ENCODE data around the gene WRNIP1.

The WRNIP1 gene

DNA sequence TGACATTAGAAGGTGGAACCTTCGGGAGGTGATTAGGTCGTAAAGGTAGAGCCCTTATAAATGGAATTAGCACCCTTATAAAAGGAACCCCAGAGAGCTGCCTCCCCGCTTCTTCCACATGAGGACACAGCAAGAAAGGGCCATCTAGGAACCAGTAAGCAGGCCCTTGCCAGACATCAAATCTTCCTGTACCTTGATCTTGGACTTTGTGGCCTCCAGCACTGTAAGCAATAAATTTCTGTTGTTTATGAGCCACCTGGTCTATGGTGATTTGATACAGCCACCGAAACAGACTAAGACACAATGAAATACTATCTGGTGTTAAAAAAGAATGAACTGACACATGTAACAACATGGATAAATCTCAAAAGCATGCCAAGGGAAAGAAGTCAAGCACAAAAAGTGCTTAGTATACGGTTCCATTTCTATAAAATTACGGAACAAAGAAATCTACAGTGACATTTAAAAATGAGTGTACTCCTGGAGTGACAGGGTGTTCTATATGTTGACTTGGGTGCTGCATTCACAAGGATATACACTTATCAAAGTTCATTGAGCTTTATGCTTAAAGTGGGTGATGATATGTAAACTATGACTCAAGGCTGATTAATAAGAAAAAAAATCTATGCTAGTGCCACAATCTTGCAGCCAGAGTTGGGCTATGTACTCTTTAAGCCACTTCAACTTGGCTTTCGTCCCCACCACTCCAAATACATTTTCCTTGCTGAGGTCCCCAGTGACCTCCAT lies 58.1 kb downstream of the WRNIP1 start:
- no peak overlapping the region for H3K27ac ChIP-seq
- no peak for DNase-seq (ENCODE audit: low spot score)
- TF ChIP-seq, protein P1, sequence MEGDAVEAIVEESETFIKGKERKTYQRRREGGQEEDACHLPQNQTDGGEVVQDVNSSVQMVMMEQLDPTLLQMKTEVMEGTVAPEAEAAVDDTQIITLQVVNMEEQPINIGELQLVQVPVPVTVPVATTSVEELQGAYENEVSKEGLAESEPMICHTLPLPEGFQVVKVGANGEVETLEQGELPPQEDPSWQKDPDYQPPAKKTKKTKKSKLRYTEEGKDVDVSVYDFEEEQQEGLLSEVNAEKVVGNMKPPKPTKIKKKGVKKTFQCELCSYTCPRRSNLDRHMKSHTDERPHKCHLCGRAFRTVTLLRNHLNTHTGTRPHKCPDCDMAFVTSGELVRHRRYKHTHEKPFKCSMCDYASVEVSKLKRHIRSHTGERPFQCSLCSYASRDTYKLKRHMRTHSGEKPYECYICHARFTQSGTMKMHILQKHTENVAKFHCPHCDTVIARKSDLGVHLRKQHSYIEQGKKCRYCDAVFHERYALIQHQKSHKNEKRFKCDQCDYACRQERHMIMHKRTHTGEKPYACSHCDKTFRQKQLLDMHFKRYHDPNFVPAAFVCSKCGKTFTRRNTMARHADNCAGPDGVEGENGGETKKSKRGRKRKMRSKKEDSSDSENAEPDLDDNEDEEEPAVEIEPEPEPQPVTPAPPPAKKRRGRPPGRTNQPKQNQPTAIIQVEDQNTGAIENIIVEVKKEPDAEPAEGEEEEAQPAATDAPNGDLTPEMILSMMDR (IDR thresholded peaks at IDR 0.05): no peak
- H3K4me3 ChIP-seq: no peak overlapping the region

DNA sequence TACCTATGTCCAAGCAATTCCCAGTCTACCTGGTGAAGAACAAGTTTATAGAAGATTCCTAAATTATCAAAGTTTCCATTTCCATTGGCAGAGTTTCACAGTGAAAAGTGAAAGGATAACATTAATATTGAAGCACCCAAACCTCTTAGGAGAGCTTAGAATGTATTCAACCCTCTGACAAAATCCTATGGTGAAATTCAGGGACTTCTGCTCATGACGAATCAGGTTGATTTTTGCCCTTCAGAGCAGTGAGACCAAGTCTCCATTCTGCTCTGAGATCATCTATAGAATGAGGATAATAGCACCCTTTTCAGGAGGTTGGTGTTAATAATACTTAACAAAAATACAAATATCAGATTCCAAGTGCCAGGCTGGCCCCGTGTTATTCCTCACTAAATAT lies 60.9 kb downstream of the WRNIP1 start:
- H3K27ac ChIP-seq: no peak overlapping the region
- no peak overlapping the region for H3K4me3 ChIP-seq
- TF ChIP-seq, protein P1 (IDR thresholded peaks at IDR 0.05): no peak
- no peak for DNase-seq (ENCODE audit: low spot score)

DNA sequence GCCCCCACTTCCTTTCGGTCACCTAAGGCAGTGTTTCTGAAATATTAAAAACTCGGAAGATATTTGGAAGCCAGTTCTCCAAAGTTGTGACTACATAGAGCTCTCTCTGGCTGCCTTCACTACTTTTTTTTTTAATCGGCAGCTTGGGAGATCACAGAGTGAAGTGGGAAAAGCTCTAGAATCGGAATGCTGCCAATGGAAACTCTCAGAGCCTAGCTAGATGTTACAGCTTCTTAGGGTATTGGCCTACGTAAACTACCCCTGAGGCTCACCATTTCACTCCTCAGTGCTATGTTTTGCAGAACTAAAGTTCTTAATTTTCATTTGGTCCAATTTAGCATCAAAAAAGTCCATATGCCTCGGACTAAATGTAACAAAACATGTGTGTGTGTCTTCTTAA lies 61.9 kb downstream of the WRNIP1 start:
- no peak overlapping the region for H3K4me3 ChIP-seq

DNA sequence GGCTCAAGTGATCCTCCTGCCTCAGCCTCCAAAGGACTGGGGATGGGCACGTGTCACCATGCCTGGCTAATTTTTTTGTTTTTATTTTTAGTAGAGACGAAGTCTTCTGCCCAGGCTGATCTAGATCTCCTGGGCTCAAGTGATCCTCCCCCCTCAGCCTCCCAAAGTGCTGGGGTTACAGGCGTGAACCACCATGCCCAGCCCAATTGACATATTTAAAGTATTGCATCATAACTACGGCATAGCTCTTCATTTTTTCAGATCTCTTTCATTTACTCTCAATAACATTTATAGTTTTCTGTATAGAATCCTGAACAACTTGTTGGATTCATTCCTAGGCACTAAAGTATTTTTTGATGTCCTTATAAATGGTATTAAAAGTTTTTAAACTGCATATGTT lies 63.4 kb downstream of the WRNIP1 start:
- no peak overlapping the region for H3K4me3 ChIP-seq
- H3K27ac ChIP-seq: no peak overlapping the region
- DNase-seq (ENCODE audit: low spot score): no peak
- TF ChIP-seq, protein P1 (IDR thresholded peaks at IDR 0.05): no peak

More for the DNA sequence above, 61.9 kb downstream of the WRNIP1 start:
- DNase-seq (ENCODE audit: low spot score): no peak
- H3K27ac ChIP-seq: no peak overlapping the region
- TF ChIP-seq, protein P1 (IDR thresholded peaks at IDR 0.05): no peak

DNA sequence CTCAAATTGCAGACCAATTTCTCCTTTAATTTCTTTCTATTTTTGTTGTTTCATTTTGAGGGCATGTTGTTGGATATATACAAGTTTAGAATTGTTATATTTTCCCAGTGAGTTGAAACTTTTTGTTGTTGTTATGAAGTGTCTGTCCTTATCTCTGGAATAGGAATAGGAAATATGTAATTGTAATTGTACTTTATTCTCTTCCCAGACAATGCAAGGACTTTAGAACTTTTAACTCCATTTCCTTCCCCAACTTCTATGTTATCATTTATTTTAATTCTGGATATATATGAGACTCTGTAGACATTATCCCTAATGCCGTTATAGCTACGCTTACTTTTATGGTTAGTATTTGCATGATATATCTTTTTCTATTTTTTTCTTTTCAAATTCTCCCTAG lies 64.1 kb downstream of the WRNIP1 start:
- TF ChIP-seq, protein P1 (IDR thresholded peaks at IDR 0.05): no peak
- no peak overlapping the region for H3K4me3 ChIP-seq
- no peak for DNase-seq (ENCODE audit: low spot score)
- no peak overlapping the region for H3K27ac ChIP-seq

DNA sequence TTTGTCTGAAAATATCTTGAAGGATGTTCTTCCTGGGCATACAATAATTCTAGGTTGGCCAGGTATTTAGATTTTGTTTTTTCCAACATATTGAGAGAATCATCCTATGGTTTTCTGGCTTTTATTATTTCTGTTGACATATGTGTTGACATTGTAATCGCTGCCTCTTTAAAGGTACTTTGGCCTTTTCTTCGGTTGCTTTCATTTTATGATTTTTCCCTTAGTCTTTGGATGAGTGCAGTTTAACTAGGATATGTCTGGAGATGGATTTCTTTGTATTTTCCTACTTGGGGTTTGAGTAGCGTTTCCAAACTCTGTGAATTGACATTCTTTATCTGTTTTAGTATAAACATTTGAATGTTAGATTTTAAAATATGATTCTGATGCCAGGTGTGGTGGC lies 65.0 kb downstream of the WRNIP1 start:
- Histone ChIP-seq H3K4me3 (no peak overlapping the region), H3K27ac (no peak overlapping the region)
- TF ChIP-seq, protein P1 (IDR thresholded peaks at IDR 0.05): no peak
- DNase-seq (ENCODE audit: low spot score): no peak

DNA sequence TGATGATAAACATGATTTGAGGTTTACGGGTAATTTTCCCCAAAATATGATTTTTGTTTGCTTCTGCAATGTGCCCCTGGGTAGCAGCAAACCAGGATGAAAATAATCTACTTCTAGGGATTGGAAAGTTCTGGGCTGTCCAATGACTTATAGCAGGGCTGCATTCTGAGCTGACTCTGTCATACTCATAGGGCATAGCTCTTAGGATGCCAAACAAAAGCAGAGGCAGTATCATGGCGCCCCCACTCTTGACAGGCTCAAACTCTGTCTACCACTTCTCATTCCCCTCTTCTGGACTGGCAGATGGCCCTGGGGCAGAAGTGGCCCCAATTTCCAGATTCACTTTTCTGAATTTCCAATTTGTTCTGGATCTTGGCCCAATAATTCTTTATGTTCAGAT lies 66.2 kb downstream of the WRNIP1 start:
- H3K4me3 ChIP-seq: no peak overlapping the region
- no peak for DNase-seq (ENCODE audit: low spot score)
- no peak overlapping the region for H3K27ac ChIP-seq
- TF ChIP-seq, protein P1 (IDR thresholded peaks at IDR 0.05): no peak

All from coronary artery (tissue), 2 donors.